GOT3 (cell line): ENCODE results near the gene BPIFB2.

Source experiments
- DNase-seq: peaks from one replicate; lab custom pipeline; 2025; ENCODE audit warnings: mixed read lengths; lab: John Stamatoyannopoulos, UW

The BPIFB2 gene

GRCh38 chr20:33020278-33021161 is 13.0 kb downstream of the BPIFB2 start:
- no peak for DNase-seq

- no peak for DNase-seq
Observed at GRCh38 chr20:33021879-33022278, 14.4 kb downstream of the BPIFB2 start.

GRCh38 chr20:33022289-33022688 is 14.8 kb downstream of the BPIFB2 start:
- no peak for DNase-seq

- no peak for DNase-seq
Observed at GRCh38 chr20:33022694-33023438, 15.4 kb downstream of the BPIFB2 start.

- no peak for DNase-seq
Observed at GRCh38 chr20:33023439-33024242, 16.1 kb downstream of the BPIFB2 start.

GRCh38 chr20:33024243-33024560 is 16.7 kb downstream of the BPIFB2 start:
- no peak for DNase-seq

GRCh38 chr20:33024609-33025317 is 17.3 kb downstream of the BPIFB2 start:
- no peak for DNase-seq

GRCh38 chr20:33025318-33025876 is 17.9 kb downstream of the BPIFB2 start:
- no peak for DNase-seq

- DNase-seq = no peak
Observed at GRCh38 chr20:33026072-33026778, 18.7 kb downstream of the BPIFB2 start.

GRCh38 chr20:33026779-33027759 is 19.6 kb downstream of the BPIFB2 start:
- DNase-seq = no peak

GRCh38 chr20:33027769-33028751 is 20.6 kb downstream of the BPIFB2 start:
- DNase-seq = no peak

- DNase-seq = no peak
Observed at GRCh38 chr20:33028875-33029274, 21.4 kb downstream of the BPIFB2 start.

- no peak for DNase-seq
Observed at GRCh38 chr20:33030076-33030475, 22.6 kb downstream of the BPIFB2 start.

- DNase-seq = no peak
Observed at GRCh38 chr20:33030569-33030968, 23.1 kb downstream of the BPIFB2 start.

GRCh38 chr20:33031531-33031930 is 24.0 kb downstream of the BPIFB2 start, which contains the start of gene BPIFB6:
Gene BPIFB6, plus strand, starts transcription at chr20:33031648. Its CDS starts 0 bp downstream, at chr20:33031648.
- DNase-seq = no peak

GRCh38 chr20:33032555-33032954 is 25.1 kb downstream of the BPIFB2 start:
- DNase-seq = no peak

- no peak for DNase-seq
Observed at GRCh38 chr20:33033381-33033780, 25.9 kb downstream of the BPIFB2 start.

- no peak for DNase-seq
Observed at GRCh38 chr20:33034115-33034514, 26.6 kb downstream of the BPIFB2 start.
